Ishikawa (cell line): ENCODE data around the gene INPP4A.

Source experiments
- CEBPB ChIP-seq: IDR thresholded peaks from 2 replicates; pipeline ENCODE4 v1.6.1; 2012
- CREB1 ChIP-seq: IDR thresholded peaks from 2 replicates; pipeline ENCODE4 v1.6.1; 2012; ENCODE audit warnings: low read depth
- EGR1 ChIP-seq: IDR thresholded peaks from 2 replicates; pipeline ENCODE4 v1.6.1; 2012
- EP300 ChIP-seq: IDR thresholded peaks from 2 replicates; pipeline ENCODE4 v1.6.1; 2012; ENCODE audit warnings: borderline replicate concordance
- FOXM1 ChIP-seq: IDR thresholded peaks from 2 replicates; pipeline ENCODE4 v1.6.1; 2012; ENCODE audit warnings: low read depth, borderline replicate concordance
- MAX ChIP-seq: IDR thresholded peaks from 2 replicates; pipeline ENCODE4 v1.6.1; 2012
- NFIC ChIP-seq: IDR thresholded peaks from 2 replicates; pipeline ENCODE4 v1.6.1; 2012
- RAD21 ChIP-seq: IDR thresholded peaks from 2 replicates; pipeline ENCODE4 v1.6.1; 2012; ENCODE audit warnings: low read depth
- REST ChIP-seq: IDR thresholded peaks from 2 replicates; pipeline ENCODE4 v1.6.1; 2012; ENCODE audit warnings: low read depth, mild to moderate bottlenecking
- TAF1 ChIP-seq: IDR thresholded peaks from 2 replicates; pipeline ENCODE4 v1.6.1; 2012; ENCODE audit warnings: low read depth, mild to moderate bottlenecking
- TCF12 ChIP-seq: IDR thresholded peaks from 2 replicates; pipeline ENCODE4 v1.6.1; 2012; ENCODE audit warnings: low read depth
- TEAD4 ChIP-seq: IDR thresholded peaks from 2 replicates; pipeline ENCODE4 v1.6.1; 2012
- USF1 ChIP-seq: IDR thresholded peaks from 2 replicates; pipeline ENCODE4 v1.6.1; 2012
- YY1 ChIP-seq: IDR thresholded peaks from 2 replicates; pipeline ENCODE4 v1.6.1; 2012; ENCODE audit warnings: low read depth
- ZBTB7A ChIP-seq: IDR thresholded peaks from 2 replicates; pipeline ENCODE4 v1.6.1; 2012; ENCODE audit warnings: low read depth

INPP4A gene

GRCh38 chr2:98559581-98559980, 114.9 kb downstream of the INPP4A start:
- TF ChIP-seq RAD21: no peak
- TF ChIP-seq CEBPB: no peak
- TF ChIP-seq TAF1: no peak
- TF ChIP-seq EP300: no peak
- no peak for TF ChIP-seq TEAD4
- TF ChIP-seq REST: no peak
- no peak for TF ChIP-seq CREB1
- TF ChIP-seq EGR1: no peak
- no peak for TF ChIP-seq NFIC
- TF ChIP-seq TCF12: no peak
- TF ChIP-seq YY1: no peak
- TF ChIP-seq ZBTB7A: no peak
- no peak for TF ChIP-seq MAX
- no peak for TF ChIP-seq USF1
- TF ChIP-seq FOXM1: no peak

- TF ChIP-seq CREB1: no peak
- no peak for TF ChIP-seq TAF1
- no peak for TF ChIP-seq YY1
- no peak for TF ChIP-seq NFIC
- TF ChIP-seq ZBTB7A: no peak
- TF ChIP-seq REST: no peak
- TF ChIP-seq FOXM1: no peak
- TF ChIP-seq CEBPB: no peak
- TF ChIP-seq RAD21: no peak
Measured at GRCh38 chr2:98560256-98560771, 115.7 kb downstream of the INPP4A start.

GRCh38 chr2:98561018-98561417, 116.4 kb downstream of the INPP4A start:
- TF ChIP-seq EP300: no peak
- no peak for TF ChIP-seq CEBPB
- no peak for TF ChIP-seq TCF12
- TF ChIP-seq TEAD4: no peak
- no peak for TF ChIP-seq TAF1
- TF ChIP-seq RAD21: no peak
- TF ChIP-seq CREB1: no peak
- no peak for TF ChIP-seq YY1
- TF ChIP-seq ZBTB7A: no peak
- no peak for TF ChIP-seq EGR1
- TF ChIP-seq FOXM1: no peak
- no peak for TF ChIP-seq USF1
- TF ChIP-seq MAX: no peak
- no peak for TF ChIP-seq NFIC

- TF ChIP-seq ZBTB7A (no peak), TCF12 (no peak), CREB1 (no peak), EGR1 (no peak), NFIC (no peak), REST (no peak)
Measured at GRCh38 chr2:98561902-98562695, 117.4 kb downstream of the INPP4A start.
